Endodermal cell (in vitro differentiated cells): ENCODE results near the gene BICDL1. TPM values are rescaled to one million over a fixed set of nuclear protein-coding genes. Genes with fewer than 3 reads are reported as not detected.

Source experiments
- DNase-seq: peaks from one replicate; pipeline ENCODE4 v3.0.0-alpha.2; 2017
- H3K27ac ChIP-seq: 2 replicates; pipeline ENCODE4 v1.5.1; 2013; ENCODE audit warnings: mild to moderate bottlenecking, low read depth, low read length, moderate library complexity
- H3K27me3 ChIP-seq: 2 replicates; pipeline ENCODE4 v1.6.1; 2013; ENCODE audit warnings: mild to moderate bottlenecking, low read length, moderate library complexity; ENCODE audit not compliant: insufficient read depth, control insufficient read depth, poor library complexity, severe bottlenecking
- H3K36me3 ChIP-seq: 2 replicates; pipeline ENCODE4 v1.7.0; 2013; ENCODE audit warnings: mild to moderate bottlenecking, low read length, moderate library complexity; ENCODE audit not compliant: control insufficient read depth, insufficient read depth
- H3K4me1 ChIP-seq: one replicate; pipeline ENCODE4 v1.7.0; 2013; ENCODE audit warnings: low read length; ENCODE audit not compliant: control insufficient read depth, insufficient read depth
- H3K4me3 ChIP-seq: 2 replicates; pipeline ENCODE4 v1.5.1; 2013; ENCODE audit warnings: mild to moderate bottlenecking, low read length, moderate library complexity
- H3K9ac ChIP-seq: 2 replicates; pipeline ENCODE4 v1.6.1; 2013; ENCODE audit warnings: mild to moderate bottlenecking, low read length, moderate library complexity; ENCODE audit not compliant: poor library complexity, severe bottlenecking; ENCODE audit errors: extremely low read depth
- H3K9me3 ChIP-seq: 2 replicates; pipeline ENCODE4 v1.6.1; 2013; ENCODE audit warnings: mild to moderate bottlenecking, low read length, moderate library complexity; ENCODE audit not compliant: control insufficient read depth
- H3K27ac Mint-ChIP-seq: 2 replicates; pipeline ENCODE4 v1.8.0; 2020; ENCODE audit warnings: mixed read lengths
- H3K27me3 Mint-ChIP-seq: 2 replicates; pipeline ENCODE4 v1.8.0; 2021; ENCODE audit warnings: mild to moderate bottlenecking, mixed read lengths; ENCODE audit not compliant: insufficient read depth
- H3K36me3 Mint-ChIP-seq: 2 replicates; pipeline ENCODE4 v1.8.0; 2020; ENCODE audit warnings: low read depth, mixed read lengths
- H3K4me1 Mint-ChIP-seq: 2 replicates; pipeline ENCODE4 v1.8.0; 2020; ENCODE audit warnings: mixed read lengths
- H3K4me3 Mint-ChIP-seq: 2 replicates; pipeline ENCODE4 v1.8.0; 2020; ENCODE audit warnings: mild to moderate bottlenecking, moderate library complexity, mixed read lengths
- H3K9me3 Mint-ChIP-seq: 2 replicates; pipeline ENCODE4 v1.8.0; 2020; ENCODE audit warnings: mild to moderate bottlenecking, mixed read lengths
- WGBS, 2 experiments: methylation state at CpG; one replicate each; pipeline versions ENCODE4 v1.1.5 to v1.1.7; 2013; ENCODE audit warnings: missing lambda C conversion rate in 2 of 2, mixed read lengths in 1 of 2; ENCODE audit not compliant: insufficient coverage in 1 of 2, insufficient read length in 1 of 2; 5-methylcytosine and 5-hydroxymethylcytosine counted together
- total RNA-seq, 2 donors: library from RNA; stranded (reverse); fragmentation: NEBNext Ultra II Directional in 1 of 2; extraction: Animal tissue kit (Norgen Biotek cat#: 25700) in 1 of 2; gene quantifications; 2 replicates in 1 of 2; 3 replicates in 1 of 2; pipeline ENCODE4 v1.2.1, GENCODE V29; 2021
- TF ChIP-seq, protein P1 (sequence below): fragments of 200-600 bp; sonication (generic); conservative IDR thresholded peaks from 2 replicates; pipeline ENCODE4 v1.5.0; 2021; ENCODE audit warnings: antibody characterized with exemption, mild to moderate bottlenecking

Gene BICDL1
- total RNA-seq, 2 donors from 2014 or later = 14.5 to 22.3 TPM

GRCh38 chr12:120121343-120121742, 132.3 kb downstream of the BICDL1 start:
- Mint-ChIP-seq H3K27me3 (no peaks in the 10 kb centered on the region), H3K27ac (no peak overlapping the region), H3K9me3 (no peaks in the 10 kb centered on the region), H3K4me3 (no peak overlapping the region), H3K36me3 (peaks cover 10% of the 10 kb centered on the region), H3K4me1 (peaks cover 19% of the 10 kb centered on the region)
- Histone ChIP-seq H3K9me3 (no peaks in the 10 kb centered on the region), H3K4me1 (peaks cover 10% of the 10 kb centered on the region), H3K27ac (no peak overlapping the region), H3K36me3 (peaks cover 10% of the 10 kb centered on the region), H3K27me3 (no peaks in the 10 kb centered on the region), H3K9ac (no peak overlapping the region), H3K4me3 (no peak overlapping the region)
- 83 to 100% methylated on average over 1 to 2 of the region's 2 CpGs for WGBS, 2 experiments
- DNase-seq = no peak
- TF ChIP-seq, protein P1, sequence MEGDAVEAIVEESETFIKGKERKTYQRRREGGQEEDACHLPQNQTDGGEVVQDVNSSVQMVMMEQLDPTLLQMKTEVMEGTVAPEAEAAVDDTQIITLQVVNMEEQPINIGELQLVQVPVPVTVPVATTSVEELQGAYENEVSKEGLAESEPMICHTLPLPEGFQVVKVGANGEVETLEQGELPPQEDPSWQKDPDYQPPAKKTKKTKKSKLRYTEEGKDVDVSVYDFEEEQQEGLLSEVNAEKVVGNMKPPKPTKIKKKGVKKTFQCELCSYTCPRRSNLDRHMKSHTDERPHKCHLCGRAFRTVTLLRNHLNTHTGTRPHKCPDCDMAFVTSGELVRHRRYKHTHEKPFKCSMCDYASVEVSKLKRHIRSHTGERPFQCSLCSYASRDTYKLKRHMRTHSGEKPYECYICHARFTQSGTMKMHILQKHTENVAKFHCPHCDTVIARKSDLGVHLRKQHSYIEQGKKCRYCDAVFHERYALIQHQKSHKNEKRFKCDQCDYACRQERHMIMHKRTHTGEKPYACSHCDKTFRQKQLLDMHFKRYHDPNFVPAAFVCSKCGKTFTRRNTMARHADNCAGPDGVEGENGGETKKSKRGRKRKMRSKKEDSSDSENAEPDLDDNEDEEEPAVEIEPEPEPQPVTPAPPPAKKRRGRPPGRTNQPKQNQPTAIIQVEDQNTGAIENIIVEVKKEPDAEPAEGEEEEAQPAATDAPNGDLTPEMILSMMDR = no peak

- peaks cover 10% of the 10 kb centered on the region for H3K4me1 ChIP-seq
- H3K4me3 ChIP-seq = no peak overlapping the region
- no peak overlapping the region for H3K9ac ChIP-seq
- H3K4me1 Mint-ChIP-seq = peaks cover 19% of the 10 kb centered on the region
- WGBS, 2 experiments = 84 to 92% methylated on average over 3 to 4 of the region's 4 CpGs
- H3K9me3 Mint-ChIP-seq = no peaks in the 10 kb centered on the region
- no peaks in the 10 kb centered on the region for H3K9me3 ChIP-seq
- TF ChIP-seq, protein P1 = no peak
- no peaks in the 10 kb centered on the region for H3K27me3 Mint-ChIP-seq
- H3K27ac ChIP-seq = no peak overlapping the region
- H3K27me3 ChIP-seq = no peaks in the 10 kb centered on the region
- no peak overlapping the region for H3K27ac Mint-ChIP-seq
- peaks cover 14% of the 10 kb centered on the region for H3K36me3 ChIP-seq
- peaks cover 15% of the 10 kb centered on the region for H3K36me3 Mint-ChIP-seq
- no peak for DNase-seq
- H3K4me3 Mint-ChIP-seq = no peak overlapping the region
Observed at GRCh38 chr12:120121766-120122293, 132.8 kb downstream of the BICDL1 start.

- no peak for DNase-seq
- Mint-ChIP-seq H3K4me3 (no peak overlapping the region), H3K9me3 (no peaks in the 10 kb centered on the region), H3K27ac (no peak overlapping the region), H3K27me3 (no peaks in the 10 kb centered on the region), H3K36me3 (peaks cover 44% of the 10 kb centered on the region), H3K4me1 (peaks cover 11% of the 10 kb centered on the region)
- 80 to 94% methylated on average over 1 to 4 of the region's 4 CpGs for WGBS, 2 experiments
- Histone ChIP-seq H3K27me3 (no peaks in the 10 kb centered on the region), H3K36me3 (peaks cover 45% of the 10 kb centered on the region), H3K4me3 (no peak overlapping the region), H3K27ac (no peak overlapping the region), H3K4me1 (peaks cover 6% of the 10 kb centered on the region), H3K9ac (no peak overlapping the region), H3K9me3 (no peaks in the 10 kb centered on the region)
- TF ChIP-seq, protein P1 = no peak
Observed at GRCh38 chr12:120125029-120125428, 136.0 kb downstream of the BICDL1 start.
